Activated CD8-positive, alpha-beta memory T cell treated with anti-CD3 and anti-CD28 coated beads for 24 hours (primary cell): ENCODE results near the gene SEMA5A.

Source experiments
- DNase-seq: peaks from one replicate; pipeline ENCODE4 v3.0.0-alpha.2; 2020

Gene SEMA5A

GRCh38 chr5:9091896-9092662 lies 453.8 kb downstream of the SEMA5A start:
- no peak for DNase-seq

GRCh38 chr5:9090381-9091026 lies 455.4 kb downstream of the SEMA5A start:
- no peak for DNase-seq

GRCh38 chr5:9089893-9090292 lies 456.0 kb downstream of the SEMA5A start:
- no peak for DNase-seq

GRCh38 chr5:9082996-9083395 lies 462.9 kb downstream of the SEMA5A start:
- DNase-seq = no peak

- DNase-seq = no peak
Measured at GRCh38 chr5:9072701-9073100, 473.2 kb downstream of the SEMA5A start.

GRCh38 chr5:9071524-9071923 lies 474.4 kb downstream of the SEMA5A start:
- DNase-seq = no peak

- no peak for DNase-seq
Measured at GRCh38 chr5:9071074-9071473, 474.8 kb downstream of the SEMA5A start.

GRCh38 chr5:9069650-9070049 lies 476.2 kb downstream of the SEMA5A start:
- DNase-seq = no peak

- no peak for DNase-seq
Measured at GRCh38 chr5:9067154-9067553, 478.7 kb downstream of the SEMA5A start.

GRCh38 chr5:9066349-9066748 lies 479.5 kb downstream of the SEMA5A start:
- DNase-seq = no peak

- no peak for DNase-seq
Measured at GRCh38 chr5:9063615-9064245, 482.1 kb downstream of the SEMA5A start.

- no peak for DNase-seq
Measured at GRCh38 chr5:9062873-9063272, 483.0 kb downstream of the SEMA5A start.

GRCh38 chr5:9059920-9060691 lies 485.8 kb downstream of the SEMA5A start:
- no peak for DNase-seq

- no peak for DNase-seq
Measured at GRCh38 chr5:9058666-9059065, 487.2 kb downstream of the SEMA5A start.

- no peak for DNase-seq
Measured at GRCh38 chr5:9058161-9058560, 487.7 kb downstream of the SEMA5A start.

- DNase-seq = no peak
Measured at GRCh38 chr5:9057406-9058000, 488.4 kb downstream of the SEMA5A start.

GRCh38 chr5:9056046-9056445 lies 489.8 kb downstream of the SEMA5A start:
- DNase-seq = no peak

- no peak for DNase-seq
Measured at GRCh38 chr5:9054821-9055589, 490.9 kb downstream of the SEMA5A start.

- no peak for DNase-seq
Measured at GRCh38 chr5:9054322-9054721, 491.6 kb downstream of the SEMA5A start.

GRCh38 chr5:9052421-9052820 lies 493.5 kb downstream of the SEMA5A start:
- DNase-seq = no peak

GRCh38 chr5:9051779-9052178 lies 494.1 kb downstream of the SEMA5A start:
- no peak for DNase-seq

- no peak for DNase-seq
Measured at GRCh38 chr5:9047932-9048331, 497.9 kb downstream of the SEMA5A start.
